GM19025 (cell line): Measurements from ENCODE around the gene SPPL2B.

ENCODE experiments used
- ATAC-seq: cut with Tn5 transposase; IDR thresholded peaks from one replicate; pipeline ENCODE4 v1.9.1; 2021; ENCODE audit warnings: mild to moderate bottlenecking, low read depth, moderate library complexity; ENCODE audit not compliant: unreplicated experiment

SPPL2B gene

GRCh38 chr19:2353159-2353886, 24.8 kb downstream of the SPPL2B start:
- no peak for ATAC-seq

GRCh38 chr19:2353887-2354592, 25.6 kb downstream of the SPPL2B start:
- no peak for ATAC-seq

GRCh38 chr19:2354670-2355069, 26.2 kb downstream of the SPPL2B start:
- no peak for ATAC-seq

- ATAC-seq, result no peak
Observed at GRCh38 chr19:2355168-2356035, 26.9 kb downstream of the SPPL2B start.

GRCh38 chr19:2356036-2356646, 27.7 kb downstream of the SPPL2B start:
- ATAC-seq, result no peak

GRCh38 chr19:2357279-2358206, 29.1 kb downstream of the SPPL2B start:
- ATAC-seq, result no peak

- ATAC-seq, result no peak
Observed at GRCh38 chr19:2358548-2359173, 30.2 kb downstream of the SPPL2B start.

- no peak for ATAC-seq
Observed at GRCh38 chr19:2359992-2360685, 31.7 kb downstream of the SPPL2B start, which contains the start of gene TMPRSS9. TSS of gene TMPRSS9 (plus strand) at chr19:2360265. CDS start at chr19:2389786, 29,521 bp downstream.

- ATAC-seq, result no peak
Observed at GRCh38 chr19:2360833-2361232, 32.3 kb downstream of the SPPL2B start.

GRCh38 chr19:2361246-2362045, 33.0 kb downstream of the SPPL2B start:
- no peak for ATAC-seq

- ATAC-seq, result no peak
Observed at GRCh38 chr19:2362046-2362969, 33.8 kb downstream of the SPPL2B start.

GRCh38 chr19:2362970-2363300, 34.5 kb downstream of the SPPL2B start:
- ATAC-seq, result no peak

- ATAC-seq, result no peak
Observed at GRCh38 chr19:2363419-2363818, 34.9 kb downstream of the SPPL2B start.

- no peak for ATAC-seq
Observed at GRCh38 chr19:2365201-2365970, 36.9 kb downstream of the SPPL2B start.

- no peak for ATAC-seq
Observed at GRCh38 chr19:2371656-2372055, 43.2 kb downstream of the SPPL2B start.

GRCh38 chr19:2372076-2372612, 43.7 kb downstream of the SPPL2B start:
- ATAC-seq, result no peak
